HepG2 (cell line): ENCODE data around the gene CENPK. TPM values are rescaled to one million over a fixed set of nuclear protein-coding genes. Genes with fewer than 3 reads are reported as not detected.

Experiments used
- AKAP8 ChIP-seq: sonication (generic); formaldehyde crosslinking; IDR thresholded peaks from 2 replicates; pipeline ENCODE4 v1.5.1; 2020; ENCODE audit warnings: mild to moderate bottlenecking, missing genetic modification reagents
- ELF3 ChIP-seq: IDR thresholded peaks from 2 replicates; pipeline ENCODE4 v1.6.1; 2016; ENCODE audit warnings: missing genetic modification reagents, missing compliant biosample characterization
- ETV5 ChIP-seq: IDR thresholded peaks from 2 replicates; pipeline ENCODE4 v1.6.1; 2018; ENCODE audit warnings: missing biosample characterization, missing genetic modification reagents, inconsistent platforms, borderline replicate concordance
- FLYWCH1 ChIP-seq: sonication (generic); formaldehyde crosslinking; IDR thresholded peaks from 2 replicates; pipeline ENCODE4 v1.8.1; 2023; ENCODE audit warnings: mild to moderate bottlenecking, missing genetic modification reagents
- FOXA3 ChIP-seq: IDR thresholded peaks from 2 replicates; pipeline ENCODE4 v1.6.1; 2016; ENCODE audit warnings: missing genetic modification reagents, missing compliant biosample characterization
- HDAC6 ChIP-seq: fragments of 200-600 bp; sonication (generic); IDR thresholded peaks from 2 replicates; pipeline ENCODE4 v1.7.0; 2017; ENCODE audit warnings: mild to moderate bottlenecking, antibody characterized with exemption, low read length, low read depth
- HNRNPUL1 ChIP-seq: fragments of 200-400 bp; formaldehyde crosslinking; IDR thresholded peaks from 2 replicates; pipeline ENCODE4 v1.6.1; 2017; ENCODE audit warnings: low read depth, mild to moderate bottlenecking, low read length, moderate library complexity
- MED13 ChIP-seq: sonication (generic); formaldehyde crosslinking; IDR thresholded peaks from 2 replicates; pipeline ENCODE4 v1.5.0; 2020; ENCODE audit warnings: missing genetic modification reagents
- PLRG1 ChIP-seq: fragments of 450-650 bp; conservative IDR thresholded peaks from 2 replicates; pipeline ENCODE4 v1.6.1; 2016
- POLR2G ChIP-seq: fragments of 200-400 bp; formaldehyde crosslinking; IDR thresholded peaks from 2 replicates; pipeline ENCODE4 v1.6.1; 2018; ENCODE audit warnings: mild to moderate bottlenecking, low read depth, low read length, moderate library complexity
- RAD51 ChIP-seq: fragments of 450-650 bp; IDR thresholded peaks from 2 replicates; pipeline ENCODE4 v1.6.1; 2016; ENCODE audit warnings: borderline replicate concordance
- RBFOX2 ChIP-seq: fragments of 200-400 bp; formaldehyde crosslinking; IDR thresholded peaks from 2 replicates; pipeline ENCODE4 v1.6.1; 2017; ENCODE audit warnings: low read depth, mild to moderate bottlenecking, low read length
- TOE1 ChIP-seq: sonication (generic); formaldehyde crosslinking; IDR thresholded peaks from 2 replicates; pipeline ENCODE4 v1.4.0; 2020; ENCODE audit warnings: mild to moderate bottlenecking, missing genetic modification reagents
- ZKSCAN5 ChIP-seq: sonication (generic); formaldehyde crosslinking; IDR thresholded peaks from 2 replicates; pipeline ENCODE4 v1.5.1; 2020; ENCODE audit warnings: mild to moderate bottlenecking, missing genetic modification reagents
- ZNF205 ChIP-seq: IDR thresholded peaks from 2 replicates; pipeline ENCODE4 v1.6.1; 2018; ENCODE audit warnings: missing biosample characterization, missing genetic modification reagents
- ZNF460 ChIP-seq: sonication (generic); formaldehyde crosslinking; IDR thresholded peaks from 2 replicates; pipeline ENCODE4 v1.5.1; 2020; ENCODE audit warnings: missing genetic modification reagents, mild to moderate bottlenecking, borderline replicate concordance
- ZNF550 ChIP-seq: sonication (generic); formaldehyde crosslinking; IDR thresholded peaks from 2 replicates; pipeline ENCODE4 v1.4.0; 2020; ENCODE audit warnings: mild to moderate bottlenecking, missing genetic modification reagents, borderline replicate concordance
- ZNF777 ChIP-seq: sonication (generic); formaldehyde crosslinking; IDR thresholded peaks from 2 replicates; pipeline ENCODE4 v1.4.0; 2020; ENCODE audit warnings: missing genetic modification reagents
- polyA plus RNA-seq, 8 experiments: library from polyadenylated mRNA; depleted of rRNA in 3 of 8; stranded (reverse) in 7 of 8; unstranded in 1 of 8; fragments of >200 nt; fragmentation: Illumina TruSeq in 4 of 8; extraction: Trizol in 4 of 8; gene quantifications; 2 replicates each; pipeline versions ENCODE4 v1.2.1 to v1.2.3, GENCODE V29; 2011 to 2016; ENCODE audit warnings: low read depth in 4 of 8, missing spikeins in 1 of 8, mixed read lengths in 1 of 8; ENCODE audit not compliant: insufficient read depth in 1 of 8
- total RNA-seq, 5 experiments: library from RNA; depleted of rRNA; stranded (reverse); fragments of >200 nt; fragmentation: Illumina TruSeq; extraction: Trizol; gene quantifications; 2 replicates each; pipeline ENCODE4 v1.2.3, GENCODE V29; 2016; ENCODE audit warnings: low read depth in 1 of 5
- TF ChIP-seq, protein P1 (sequence below): sonication (generic); formaldehyde crosslinking; IDR thresholded peaks from 2 replicates; pipeline ENCODE4 v1.4.0; 2020; ENCODE audit warnings: missing genetic modification reagents, borderline replicate concordance
- TF ChIP-seq, protein P2 (sequence below): sonication (generic); formaldehyde crosslinking; IDR thresholded peaks from 2 replicates; pipeline ENCODE4 v1.4.0; 2020; ENCODE audit warnings: missing genetic modification reagents, mild to moderate bottlenecking, borderline replicate concordance
- TF ChIP-seq, protein P3 (sequence below): sonication (generic); formaldehyde crosslinking; IDR thresholded peaks from 2 replicates; pipeline ENCODE4 v1.4.0; 2020; ENCODE audit warnings: mild to moderate bottlenecking, missing genetic modification reagents, borderline replicate concordance

The CENPK gene
- total and polyA plus RNA-seq, 2 of the 13 experiments (the other 11 are each of a cell fraction or from before 2014, with no cell fraction given), result 14.3 to 54.4 TPM

DNA sequence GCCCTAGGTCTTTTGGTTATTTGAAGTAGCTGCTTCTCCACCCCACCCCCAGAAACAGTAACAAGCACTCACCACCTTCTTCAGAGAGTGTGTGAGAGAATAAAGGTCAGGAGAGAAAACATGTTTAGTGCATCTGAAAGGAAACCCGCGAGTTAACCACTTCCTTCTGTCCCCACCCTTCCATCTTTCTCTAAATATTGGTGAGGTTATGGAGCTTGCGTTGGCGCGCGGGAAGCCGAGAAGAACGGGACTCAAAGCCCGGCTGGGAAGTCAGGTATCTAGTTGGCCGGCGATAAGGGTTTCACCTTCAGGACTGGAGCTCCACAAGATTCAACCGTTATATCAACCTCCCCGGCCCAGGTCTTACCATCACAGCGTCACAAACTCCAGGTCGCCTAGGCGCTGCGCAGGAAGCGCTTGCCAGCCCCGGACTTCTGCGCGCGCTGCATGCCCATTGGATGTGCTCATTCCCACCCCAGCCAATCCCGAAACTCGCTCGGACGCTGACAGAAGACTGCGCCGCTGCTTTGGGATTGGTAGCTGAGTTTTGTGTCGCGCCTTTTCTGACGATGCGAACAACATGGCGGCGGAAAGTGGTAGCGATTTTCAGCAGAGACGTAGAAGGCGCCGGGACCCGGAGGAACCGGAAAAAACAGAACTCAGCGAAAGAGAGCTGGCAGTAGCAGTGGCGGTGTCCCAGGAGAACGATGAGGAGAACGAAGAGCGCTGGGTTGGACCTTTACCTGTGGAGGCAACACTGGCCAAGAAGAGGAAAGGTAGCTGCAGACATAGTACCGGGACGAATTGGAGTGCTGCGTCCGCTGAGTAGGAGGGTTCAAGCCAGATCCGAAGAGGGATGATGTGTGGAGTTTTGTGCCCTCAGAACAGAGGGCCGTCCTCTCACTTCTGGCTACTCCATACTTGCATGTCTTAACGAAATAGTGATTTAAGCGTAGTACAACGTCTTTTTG, at the start of gene CENPK, which contains the start of gene PPWD1 (continued):
- 0 out of 2 replicates have a peak, but pooled peaks have one; percentile 27 for TF ChIP-seq ELF3 (CRISPR knock-in tag)
- TF ChIP-seq, protein P1, sequence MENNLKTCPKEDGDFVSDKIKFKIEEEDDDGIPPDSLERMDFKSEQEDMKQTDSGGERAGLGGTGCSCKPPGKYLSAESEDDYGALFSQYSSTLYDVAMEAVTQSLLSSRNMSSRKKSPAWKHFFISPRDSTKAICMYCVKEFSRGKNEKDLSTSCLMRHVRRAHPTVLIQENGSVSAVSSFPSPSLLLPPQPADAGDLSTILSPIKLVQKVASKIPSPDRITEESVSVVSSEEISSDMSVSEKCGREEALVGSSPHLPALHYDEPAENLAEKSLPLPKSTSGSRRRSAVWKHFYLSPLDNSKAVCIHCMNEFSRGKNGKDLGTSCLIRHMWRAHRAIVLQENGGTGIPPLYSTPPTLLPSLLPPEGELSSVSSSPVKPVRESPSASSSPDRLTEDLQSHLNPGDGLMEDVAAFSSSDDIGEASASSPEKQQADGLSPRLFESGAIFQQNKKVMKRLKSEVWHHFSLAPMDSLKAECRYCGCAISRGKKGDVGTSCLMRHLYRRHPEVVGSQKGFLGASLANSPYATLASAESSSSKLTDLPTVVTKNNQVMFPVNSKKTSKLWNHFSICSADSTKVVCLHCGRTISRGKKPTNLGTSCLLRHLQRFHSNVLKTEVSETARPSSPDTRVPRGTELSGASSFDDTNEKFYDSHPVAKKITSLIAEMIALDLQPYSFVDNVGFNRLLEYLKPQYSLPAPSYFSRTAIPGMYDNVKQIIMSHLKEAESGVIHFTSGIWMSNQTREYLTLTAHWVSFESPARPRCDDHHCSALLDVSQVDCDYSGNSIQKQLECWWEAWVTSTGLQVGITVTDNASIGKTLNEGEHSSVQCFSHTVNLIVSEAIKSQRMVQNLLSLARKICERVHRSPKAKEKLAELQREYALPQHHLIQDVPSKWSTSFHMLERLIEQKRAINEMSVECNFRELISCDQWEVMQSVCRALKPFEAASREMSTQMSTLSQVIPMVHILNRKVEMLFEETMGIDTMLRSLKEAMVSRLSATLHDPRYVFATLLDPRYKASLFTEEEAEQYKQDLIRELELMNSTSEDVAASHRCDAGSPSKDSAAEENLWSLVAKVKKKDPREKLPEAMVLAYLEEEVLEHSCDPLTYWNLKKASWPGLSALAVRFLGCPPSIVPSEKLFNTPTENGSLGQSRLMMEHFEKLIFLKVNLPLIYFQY, result no peak
- TF ChIP-seq, protein P2, sequence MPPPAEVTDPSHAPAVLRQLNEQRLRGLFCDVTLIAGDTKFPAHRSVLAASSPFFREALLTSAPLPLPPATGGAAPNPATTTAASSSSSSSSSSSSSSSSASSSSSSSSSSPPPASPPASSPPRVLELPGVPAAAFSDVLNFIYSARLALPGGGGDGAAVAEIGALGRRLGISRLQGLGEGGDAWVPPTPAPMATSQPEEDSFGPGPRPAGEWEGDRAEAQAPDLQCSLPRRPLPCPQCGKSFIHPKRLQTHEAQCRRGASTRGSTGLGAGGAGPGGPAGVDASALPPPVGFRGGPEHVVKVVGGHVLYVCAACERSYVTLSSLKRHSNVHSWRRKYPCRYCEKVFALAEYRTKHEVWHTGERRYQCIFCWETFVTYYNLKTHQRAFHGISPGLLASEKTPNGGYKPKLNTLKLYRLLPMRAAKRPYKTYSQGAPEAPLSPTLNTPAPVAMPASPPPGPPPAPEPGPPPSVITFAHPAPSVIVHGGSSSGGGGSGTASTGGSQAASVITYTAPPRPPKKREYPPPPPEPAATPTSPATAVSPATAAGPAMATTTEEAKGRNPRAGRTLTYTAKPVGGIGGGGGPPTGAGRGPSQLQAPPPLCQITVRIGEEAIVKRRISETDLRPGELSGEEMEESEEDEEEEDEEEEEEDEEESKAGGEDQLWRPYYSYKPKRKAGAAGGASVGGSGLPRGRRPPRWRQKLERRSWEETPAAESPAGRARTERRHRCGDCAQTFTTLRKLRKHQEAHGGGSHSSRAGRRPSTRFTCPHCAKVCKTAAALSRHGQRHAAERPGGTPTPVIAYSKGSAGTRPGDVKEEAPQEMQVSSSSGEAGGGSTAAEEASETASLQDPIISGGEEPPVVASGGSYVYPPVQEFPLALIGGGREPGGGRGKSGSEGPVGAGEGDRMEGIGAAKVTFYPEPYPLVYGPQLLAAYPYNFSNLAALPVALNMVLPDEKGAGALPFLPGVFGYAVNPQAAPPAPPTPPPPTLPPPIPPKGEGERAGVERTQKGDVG, result 0 out of 2 replicates have a peak, but pooled peaks have one; percentile 38
- no peak for TF ChIP-seq ZNF550 (CRISPR knock-in tag)
- peak; percentile 94 for TF ChIP-seq POLR2G
- peak; percentile 38; the same call in 1 of the 2 replicates for TF ChIP-seq ETV5 (CRISPR knock-in tag)
- peak; percentile 36; the same call in 1 of the 2 replicates for TF ChIP-seq ZNF205 (CRISPR knock-in tag)
- TF ChIP-seq AKAP8 (CRISPR knock-in tag), result 0 out of 2 replicates have a peak, but pooled peaks have one; percentile 7
- TF ChIP-seq FLYWCH1 (CRISPR knock-in tag), result no peak
- no peak for TF ChIP-seq ZNF777 (CRISPR knock-in tag)
- TF ChIP-seq HDAC6, result no peak
- TF ChIP-seq TOE1, result no peak
- no peak for TF ChIP-seq PLRG1
- TF ChIP-seq FOXA3 (CRISPR knock-in tag), result peak; percentile 52
- TF ChIP-seq, protein P3, sequence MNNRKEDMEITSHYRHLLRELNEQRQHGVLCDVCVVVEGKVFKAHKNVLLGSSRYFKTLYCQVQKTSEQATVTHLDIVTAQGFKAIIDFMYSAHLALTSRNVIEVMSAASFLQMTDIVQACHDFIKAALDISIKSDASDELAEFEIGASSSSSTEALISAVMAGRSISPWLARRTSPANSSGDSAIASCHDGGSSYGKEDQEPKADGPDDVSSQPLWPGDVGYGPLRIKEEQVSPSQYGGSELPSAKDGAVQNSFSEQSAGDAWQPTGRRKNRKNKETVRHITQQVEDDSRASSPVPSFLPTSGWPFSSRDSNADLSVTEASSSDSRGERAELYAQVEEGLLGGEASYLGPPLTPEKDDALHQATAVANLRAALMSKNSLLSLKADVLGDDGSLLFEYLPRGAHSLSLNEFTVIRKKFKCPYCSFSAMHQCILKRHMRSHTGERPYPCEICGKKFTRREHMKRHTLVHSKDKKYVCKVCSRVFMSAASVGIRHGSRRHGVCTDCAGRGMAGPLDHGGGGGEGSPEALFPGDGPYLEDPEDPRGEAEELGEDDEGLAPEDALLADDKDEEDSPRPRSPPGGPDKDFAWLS (CRISPR knock-in tag), result no peak
- TF ChIP-seq MED13 (CRISPR knock-in tag), result 0 out of 2 replicates have a peak, but pooled peaks have one; percentile 39
- no peak for TF ChIP-seq RAD51
- TF ChIP-seq RBFOX2, result peak; percentile 63
- TF ChIP-seq ZKSCAN5 (CRISPR knock-in tag), result no peak
- no peak for TF ChIP-seq ZNF460 (CRISPR knock-in tag)
- TF ChIP-seq HNRNPUL1, result no peak
